DND-41 (cell line): ENCODE measurements around the gene TTLL11.

Experiments
- ATAC-seq: fragments of 200-7000 bp; cut with Tn5 transposase; 3 replicates; pipeline ENCODE4 v1.9.1; 2021; ENCODE audit warnings: low read depth; ENCODE audit not compliant: insufficient read depth
- DNase-seq: peaks from one replicate; pipeline ENCODE4 v3.0.0-alpha.2; 2020
- H2AFZ ChIP-seq: 2 replicates; pipeline ENCODE4 v1.6.0; 2012; ENCODE audit warnings: low read depth, low read length
- H3K27ac ChIP-seq: 2 replicates; pipeline ENCODE4 v1.5.1; 2012; ENCODE audit warnings: low read length, inconsistent platforms
- H3K27me3 ChIP-seq: fragments of 200-600 bp; sonication (generic); 2 replicates; pipeline ENCODE4 v1.6.0; 2012; ENCODE audit warnings: low read length, mild to moderate bottlenecking, inconsistent platforms; ENCODE audit not compliant: insufficient read depth, poor library complexity
- H3K36me3 ChIP-seq: 2 replicates; pipeline ENCODE4 v1.5.1; 2012; ENCODE audit warnings: low read length, inconsistent platforms; ENCODE audit not compliant: insufficient read depth
- H3K4me1 ChIP-seq: 2 replicates; pipeline ENCODE4 v1.5.1; 2012; ENCODE audit warnings: mild to moderate bottlenecking, low read length; ENCODE audit not compliant: insufficient read depth
- H3K4me2 ChIP-seq: 2 replicates; pipeline ENCODE4 v1.6.0; 2012; ENCODE audit warnings: mild to moderate bottlenecking, moderate library complexity, low read length, inconsistent platforms; ENCODE audit not compliant: insufficient read depth
- H3K4me3 ChIP-seq, 2 experiments: fragments of 200-600 bp in 1 of 2; shearing (Covaris generic) in 1 of 2; 2 replicates each; pipeline ENCODE4 v1.5.1; 2012 to 2016; ENCODE audit warnings: inconsistent platforms in 2 of 2, low read length in 2 of 2, mild to moderate bottlenecking in 2 of 2, low read depth in 1 of 2, moderate library complexity in 1 of 2
- H3K79me2 ChIP-seq: 2 replicates; pipeline ENCODE4 v1.6.0; 2012; ENCODE audit warnings: low read length, inconsistent platforms; ENCODE audit not compliant: insufficient read depth
- H3K9ac ChIP-seq: 2 replicates; pipeline ENCODE4 v1.6.0; 2012; ENCODE audit warnings: low read depth, mild to moderate bottlenecking, inconsistent platforms, low read length, moderate library complexity
- H3K9me3 ChIP-seq: 2 replicates; pipeline ENCODE4 v1.5.1; 2012; ENCODE audit warnings: low read length, moderate library complexity, mild to moderate bottlenecking, inconsistent platforms; ENCODE audit not compliant: insufficient read depth, severe bottlenecking
- H4K20me1 ChIP-seq: 2 replicates; pipeline ENCODE4 v1.6.0; 2012; ENCODE audit warnings: low read length; ENCODE audit not compliant: insufficient read depth
- CTCF ChIP-seq: IDR thresholded peaks from 2 replicates; pipeline ENCODE4 v1.5.1; 2012; ENCODE audit warnings: borderline replicate concordance, low read length, moderate library complexity, mild to moderate bottlenecking; ENCODE audit not compliant: poor library complexity, severe bottlenecking; ENCODE audit errors: extremely low read depth
- EZH2 ChIP-seq: IDR thresholded peaks from 3 replicates; pipeline ENCODE4 v1.6.1; 2012; ENCODE audit warnings: borderline replicate concordance, low read depth, mild to moderate bottlenecking, moderate library complexity, low read length, inconsistent platforms; ENCODE audit not compliant: severe bottlenecking

TTLL11 gene

GRCh38 chr9:122039234-122039633 is 53.9 kb downstream of the TTLL11 start:
- Histone ChIP-seq H3K4me1 (no peaks in the 10 kb centered on the region), H4K20me1 (no peaks in the 10 kb centered on the region), H3K4me2 (no peak overlapping the region), H3K36me3 (no peaks in the 10 kb centered on the region), H3K27ac (no peak overlapping the region), H3K4me3 (no peak overlapping the region), H3K9me3 (no peaks in the 10 kb centered on the region), H2AFZ (no peak overlapping the region), H3K27me3 (no peaks in the 10 kb centered on the region), H3K79me2 (no peaks in the 10 kb centered on the region), H3K9ac (no peak overlapping the region)
- ATAC-seq (no peak), DNase-seq (no peak)
- TF ChIP-seq EZH2 (no peak), CTCF (no peak)

- Histone ChIP-seq H3K4me2 (no peak overlapping the region), H3K27ac (no peak overlapping the region), H4K20me1 (no peaks in the 10 kb centered on the region), H3K27me3 (no peaks in the 10 kb centered on the region), H3K4me3 (no peak overlapping the region), H2AFZ (no peak overlapping the region), H3K9ac (no peak overlapping the region), H3K79me2 (no peaks in the 10 kb centered on the region), H3K4me1 (no peaks in the 10 kb centered on the region), H3K9me3 (no peaks in the 10 kb centered on the region), H3K36me3 (no peaks in the 10 kb centered on the region)
- DNase-seq (no peak), ATAC-seq (no peak)
- TF ChIP-seq EZH2 (no peak), CTCF (no peak)
These were observed 56.1 kb downstream of the TTLL11 start for GRCh38 chr9:122036988-122037387.

GRCh38 chr9:122036408-122036807 is 56.7 kb downstream of the TTLL11 start:
- Histone ChIP-seq H3K79me2 (no peaks in the 10 kb centered on the region), H3K27me3 (no peaks in the 10 kb centered on the region), H3K36me3 (no peaks in the 10 kb centered on the region), H3K9me3 (no peaks in the 10 kb centered on the region), H3K4me1 (no peaks in the 10 kb centered on the region), H3K4me2 (no peak overlapping the region), H3K9ac (no peak overlapping the region), H4K20me1 (no peaks in the 10 kb centered on the region), H3K4me3 (no peak overlapping the region), H2AFZ (no peak overlapping the region), H3K27ac (no peak overlapping the region)
- ATAC-seq (no peak), DNase-seq (no peak)
- TF ChIP-seq EZH2 (no peak), CTCF (no peak)
